CD4-positive, alpha-beta T cell treated with Interferon gamma for 1 hour (primary cell): ENCODE results near the gene EYS.
"Not testable (repeated sequence)": the region's sequence is repeated elsewhere in the genome, so short reads cannot be mapped to it uniquely, and the experiment has no call there.

Experiments used
- DNase-seq: peaks from one replicate; pipeline ENCODE4 v3.0.0-alpha.2; 2020

EYS gene

DNA sequence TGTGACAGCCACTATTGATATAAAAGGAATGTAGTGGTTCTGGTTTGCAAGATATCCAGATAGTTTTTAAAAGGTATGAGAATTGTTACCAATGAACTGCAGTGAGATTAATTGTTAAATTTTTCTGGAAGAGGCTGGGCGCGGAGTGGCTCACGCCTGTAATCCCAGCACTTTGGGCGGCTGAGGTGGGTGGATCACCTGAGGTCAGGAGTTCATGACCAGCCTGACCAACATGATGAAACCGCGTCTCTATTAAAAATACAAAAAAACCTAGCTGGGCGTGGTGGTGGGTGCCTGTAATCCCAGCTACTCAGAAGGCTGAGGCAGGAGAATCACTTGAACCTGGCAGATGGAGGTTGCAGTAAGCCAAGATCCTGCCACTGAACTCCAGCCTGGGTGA is 1906.6 kb downstream of the EYS start:
- DNase-seq = not testable (repeated sequence)

DNA sequence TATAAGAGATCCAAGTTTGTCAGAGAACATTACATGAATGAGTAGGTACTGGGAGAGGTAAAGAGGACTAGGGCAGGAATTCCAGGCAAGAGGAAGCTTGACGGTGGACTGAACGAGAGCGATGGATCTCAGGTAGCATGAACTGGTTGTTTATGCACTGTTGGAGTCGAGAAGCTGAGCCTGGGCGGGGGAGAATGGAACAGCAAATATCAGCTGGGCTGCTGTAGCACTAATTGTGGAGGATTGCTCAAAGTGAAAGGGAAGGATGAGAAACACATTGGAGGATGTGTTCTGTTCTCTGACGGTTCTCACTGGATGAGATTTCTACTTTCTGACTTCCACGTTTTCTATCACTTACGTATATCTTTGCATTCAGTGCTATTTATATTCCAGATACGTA is 1907.2 kb downstream of the EYS start:
- DNase-seq = no peak

DNA sequence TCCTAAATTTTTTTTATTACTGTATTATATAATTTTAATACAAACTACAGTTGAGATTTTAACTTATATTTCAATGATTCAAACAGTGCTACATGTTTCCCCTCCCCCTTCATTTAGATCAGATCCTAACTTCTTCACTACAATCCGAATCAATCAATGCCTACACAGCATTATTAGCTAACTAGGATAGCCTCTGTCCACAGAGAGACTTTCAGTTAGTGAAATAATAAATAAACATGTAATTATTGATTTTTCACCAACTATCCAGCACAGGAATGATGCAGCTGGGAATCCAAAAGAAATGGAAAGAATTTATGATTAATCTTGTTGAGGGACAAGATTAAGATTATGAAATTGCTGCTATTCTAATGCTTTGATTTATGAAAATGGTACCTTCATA is 1907.7 kb downstream of the EYS start:
- no peak for DNase-seq

DNA sequence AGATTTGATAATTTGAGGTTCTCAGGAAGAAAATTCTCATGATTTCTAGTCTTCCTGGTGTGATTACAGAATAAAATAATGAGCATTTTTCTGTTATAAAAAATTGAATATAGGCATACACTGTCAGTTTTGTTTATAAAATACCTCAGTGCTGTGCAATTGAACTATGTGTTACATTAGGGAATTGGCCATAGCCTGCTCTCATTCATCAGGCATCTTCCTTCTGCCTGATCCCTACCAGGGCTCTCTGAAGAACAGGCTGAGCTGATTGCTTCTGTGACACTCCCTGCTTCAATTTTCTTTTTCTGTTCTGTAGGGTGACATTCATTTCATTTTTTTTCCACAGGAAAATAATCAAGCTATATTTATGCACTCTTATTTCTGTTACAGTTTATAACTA is 1908.6 kb downstream of the EYS start:
- DNase-seq = no peak

DNA sequence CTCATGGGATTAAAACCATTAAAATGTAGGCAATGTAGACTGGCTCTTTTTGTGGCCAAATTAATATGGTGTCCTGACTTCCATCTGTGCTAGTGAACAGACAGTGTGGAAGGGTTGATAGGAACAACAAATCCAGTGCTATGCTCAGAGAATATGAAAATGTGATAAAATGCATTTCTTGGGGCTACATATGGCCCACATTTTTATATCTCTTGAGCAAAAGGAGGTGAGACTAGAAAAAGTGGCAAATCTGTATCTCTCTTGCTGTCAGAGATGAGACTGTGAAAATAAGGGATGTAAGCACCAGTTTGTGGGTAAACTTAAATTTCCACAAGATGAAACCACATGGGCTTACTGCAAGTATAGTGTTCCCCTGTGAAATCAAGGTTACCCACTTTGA is 1909.3 kb downstream of the EYS start:
- DNase-seq = no peak

DNA sequence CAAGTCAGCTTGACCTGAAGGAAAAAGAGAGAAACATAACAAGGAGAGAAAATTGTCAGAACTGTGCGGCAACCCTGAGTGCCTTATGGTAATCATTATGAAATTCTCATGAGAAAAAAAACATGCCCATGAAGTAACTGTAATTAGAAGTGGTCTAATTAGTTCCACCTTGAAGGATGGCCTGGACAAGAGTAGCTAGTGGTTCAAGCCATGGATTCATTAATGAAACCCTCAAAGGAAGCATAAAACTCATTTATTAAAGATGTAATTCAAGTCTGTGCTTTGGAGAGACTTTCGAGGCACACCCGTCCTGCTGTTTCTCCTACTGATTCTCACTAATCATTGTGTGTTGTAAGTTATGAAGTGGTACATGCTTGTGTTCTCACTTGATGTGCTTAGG is 1911.2 kb downstream of the EYS start:
- no peak for DNase-seq

DNA sequence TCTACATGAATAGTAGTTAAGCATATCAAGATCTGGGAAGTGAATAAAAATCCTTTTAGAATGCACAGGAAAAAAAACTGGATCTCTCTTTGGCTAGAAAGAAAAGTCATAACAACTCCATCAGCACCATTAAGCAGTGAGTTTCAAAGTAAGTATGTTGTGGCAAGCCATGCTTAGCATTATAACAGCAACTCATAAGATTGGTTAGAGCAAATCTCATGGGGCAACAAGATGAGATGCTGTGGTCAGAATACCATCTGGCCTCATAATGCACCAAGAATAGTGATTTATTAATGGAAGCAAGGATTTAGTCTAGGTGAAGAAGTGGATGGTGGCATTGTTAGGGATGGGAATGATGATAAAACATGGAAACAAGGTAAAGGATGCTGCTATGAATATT is 1912.0 kb downstream of the EYS start:
- DNase-seq = no peak

DNA sequence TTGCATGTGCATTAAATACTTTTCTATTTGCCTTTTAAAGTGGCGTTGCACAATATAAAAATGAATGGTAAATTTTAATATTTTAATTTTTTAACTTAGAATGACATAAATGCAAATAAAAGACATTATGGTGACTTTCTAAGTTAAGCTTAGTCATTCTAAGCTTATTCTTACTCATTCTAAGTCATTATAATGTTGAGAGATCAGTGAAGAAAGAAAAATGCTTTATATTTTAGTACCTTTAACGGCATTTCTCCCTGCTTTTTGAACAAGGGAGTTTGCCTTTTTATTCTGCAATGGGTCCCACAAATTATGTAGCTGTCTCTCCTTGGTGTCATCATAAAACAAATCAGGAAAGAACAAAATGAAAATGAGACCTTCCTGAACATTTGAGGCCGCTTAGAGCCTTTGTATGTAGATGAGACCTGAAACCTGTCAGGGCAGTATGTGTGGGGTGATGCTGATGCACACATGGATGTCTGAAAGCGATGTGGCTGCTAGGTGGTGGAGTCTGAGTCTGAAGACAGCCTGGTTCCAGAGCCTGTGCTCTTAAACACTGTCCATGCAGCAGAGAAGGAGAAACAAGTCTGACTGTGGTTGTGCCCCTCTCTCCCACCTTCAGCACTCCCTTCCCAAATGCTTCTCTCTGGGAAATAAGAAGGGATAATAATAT is 1913.4 kb downstream of the EYS start:
- DNase-seq = no peak

DNA sequence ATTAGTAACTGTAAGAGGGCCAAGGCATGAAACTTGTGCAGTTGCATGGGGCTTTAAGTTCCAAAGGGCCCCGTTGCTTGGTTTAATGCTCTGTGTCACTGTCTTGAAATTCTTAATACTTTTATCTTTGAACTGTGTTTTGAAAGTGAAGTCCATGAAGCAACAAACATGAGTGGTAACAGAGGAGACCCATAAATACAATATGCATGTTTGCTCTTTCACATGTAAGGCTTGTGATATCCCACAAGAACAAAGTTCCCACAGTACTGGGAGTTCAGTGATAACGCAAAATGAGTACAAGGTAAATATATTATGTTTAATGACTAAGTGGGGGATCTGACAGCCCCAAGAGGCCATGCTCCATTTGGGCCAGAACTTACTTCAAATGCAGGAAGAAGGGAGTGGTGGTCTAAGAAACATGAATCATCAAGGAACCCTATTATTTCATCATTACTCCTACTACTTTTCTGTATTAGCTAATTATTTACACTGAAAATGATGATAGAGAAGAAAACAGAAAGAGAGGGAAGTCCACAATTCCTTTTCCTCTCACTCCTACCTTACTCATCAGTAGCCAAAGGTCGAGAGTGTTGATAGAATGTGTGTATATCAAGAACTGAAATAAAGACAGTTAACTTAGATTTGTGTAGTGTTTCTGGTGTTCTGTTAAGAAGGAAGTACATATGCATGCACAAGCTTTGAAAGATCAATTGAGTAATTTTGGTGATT is 1914.1 kb downstream of the EYS start:
- DNase-seq = no peak

DNA sequence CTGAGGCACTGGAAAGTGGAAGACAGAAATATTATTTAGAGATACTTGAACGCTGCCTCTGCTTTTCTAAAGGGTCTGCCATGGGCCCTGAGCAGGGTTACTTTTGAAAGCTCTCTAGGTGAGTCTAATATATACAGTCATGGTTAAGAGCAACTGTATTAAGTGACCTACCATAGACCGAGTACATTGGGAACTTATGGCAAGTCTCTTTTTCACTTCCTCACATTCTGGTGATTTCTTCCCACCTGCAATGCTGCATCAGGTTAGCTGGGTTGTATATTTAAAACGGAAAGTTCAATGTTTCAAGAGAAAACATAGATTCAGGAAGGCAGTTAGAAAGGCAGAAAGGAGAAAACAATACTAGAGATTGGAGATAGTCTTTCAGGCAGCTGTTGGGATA is 1916.7 kb downstream of the EYS start:
- no peak for DNase-seq

DNA sequence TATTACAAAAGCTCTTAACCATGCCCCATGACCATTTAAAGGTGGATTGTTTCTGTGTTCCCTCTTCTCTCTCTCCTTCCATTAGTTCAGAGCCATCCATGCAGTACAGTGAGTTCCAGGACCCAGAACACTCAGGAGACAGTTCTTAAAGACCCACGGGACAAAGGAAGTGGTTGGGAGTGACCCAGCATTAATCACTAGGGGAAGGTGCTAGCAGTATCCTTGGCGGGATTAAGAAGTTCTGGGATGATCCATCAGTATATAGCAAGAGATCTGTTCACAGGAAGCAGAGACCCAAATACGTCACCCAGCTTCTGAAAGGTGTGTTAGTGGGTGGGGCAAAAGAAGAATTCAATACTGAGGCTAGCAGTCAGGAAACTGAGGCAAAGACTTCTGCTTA is 1917.3 kb downstream of the EYS start:
- no peak for DNase-seq

DNA sequence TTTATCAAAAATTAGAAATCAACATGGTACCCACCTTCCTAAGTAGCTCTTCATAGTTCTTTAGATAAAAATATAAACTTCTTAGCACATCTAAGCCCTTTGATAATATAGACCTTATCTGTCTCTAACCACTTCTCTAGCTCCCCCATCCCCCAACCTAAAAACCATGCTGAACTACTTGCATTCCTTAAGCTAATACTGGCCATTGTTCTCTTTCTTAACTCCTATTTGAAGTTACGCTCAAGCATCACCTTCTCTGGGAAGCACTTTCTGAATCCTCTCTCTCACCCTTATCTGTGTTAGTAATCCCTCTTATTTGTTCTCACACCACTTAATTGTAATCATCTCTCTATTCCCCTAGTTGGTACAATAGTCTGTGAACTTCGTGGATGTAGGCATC is 1918.5 kb downstream of the EYS start:
- no peak for DNase-seq

DNA sequence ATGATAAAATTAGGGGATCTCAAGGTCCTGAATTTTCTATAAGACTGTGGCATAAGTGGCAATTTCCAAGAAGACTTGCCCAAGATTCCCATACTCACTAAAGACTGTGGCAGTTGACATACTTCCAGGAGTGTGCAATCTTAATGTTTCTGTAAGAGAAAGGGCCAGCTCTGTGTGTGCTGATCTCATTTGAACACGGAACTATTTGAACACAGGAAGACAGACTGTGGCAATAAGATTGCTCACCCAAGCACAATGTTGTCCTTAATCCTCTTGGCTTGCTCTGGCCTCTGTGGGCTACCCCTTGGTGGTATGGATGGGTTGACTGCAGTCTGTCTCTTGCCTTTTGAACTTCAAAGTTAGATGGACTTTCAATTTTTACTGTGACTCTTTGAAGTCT is 1920.0 kb downstream of the EYS start:
- no peak for DNase-seq

DNA sequence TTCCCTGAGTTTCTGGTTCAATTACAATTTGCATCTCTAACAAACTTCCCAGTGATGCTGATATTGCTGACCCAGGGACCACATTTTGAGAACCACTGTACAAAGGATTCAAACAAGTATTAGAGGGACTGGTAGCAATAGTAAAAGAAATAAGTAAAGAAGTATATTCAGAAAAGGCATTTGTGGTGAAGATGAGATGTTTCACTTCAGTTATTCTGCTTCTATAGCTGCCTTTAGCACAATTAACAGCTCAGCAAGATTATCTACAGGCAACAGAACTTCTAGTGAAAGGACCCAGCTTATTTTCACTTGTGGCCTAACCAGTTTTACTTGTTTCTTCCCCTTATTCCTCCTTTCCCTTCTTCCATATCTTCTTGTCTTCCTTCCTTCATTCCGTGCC is 1922.0 kb downstream of the EYS start:
- no peak for DNase-seq

DNA sequence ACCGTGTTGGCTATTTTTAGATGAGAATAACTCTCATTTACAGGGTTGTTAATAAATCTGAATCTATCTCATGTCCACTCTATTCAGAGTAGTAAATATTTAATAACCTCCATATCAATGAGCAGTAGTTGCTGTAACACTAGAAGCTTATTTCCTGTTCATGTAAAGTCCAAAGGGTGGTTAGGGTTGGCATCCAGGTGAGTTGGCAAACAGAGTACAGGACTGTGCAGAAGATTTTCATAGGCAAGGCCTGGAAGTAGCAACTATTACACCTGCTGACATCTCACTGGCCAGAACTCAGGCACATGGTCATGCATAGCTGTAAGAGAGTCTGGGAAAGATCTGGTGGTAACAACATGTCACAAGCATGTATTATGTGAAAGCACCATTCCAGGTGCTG is 1923.9 kb downstream of the EYS start:
- DNase-seq = no peak

DNA sequence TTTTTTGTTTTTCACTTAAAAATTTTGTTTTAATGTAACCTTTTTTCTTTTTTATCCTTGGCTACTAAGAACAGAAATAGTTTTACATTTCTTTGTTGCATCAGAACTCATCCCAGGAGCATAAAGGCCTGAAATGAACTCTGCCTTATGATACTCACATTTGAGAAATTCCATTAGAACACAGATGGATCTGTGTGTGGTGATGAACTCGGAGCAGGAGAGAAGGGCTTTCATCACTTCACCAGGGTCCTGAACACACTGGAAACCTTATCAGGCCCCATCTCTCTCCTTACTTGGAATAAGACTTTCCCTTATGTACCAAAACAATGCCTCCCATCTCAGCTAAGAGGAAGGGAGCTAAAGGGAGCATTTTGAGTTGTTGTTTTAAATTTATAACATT is 1932.1 kb downstream of the EYS start:
- no peak for DNase-seq

DNA sequence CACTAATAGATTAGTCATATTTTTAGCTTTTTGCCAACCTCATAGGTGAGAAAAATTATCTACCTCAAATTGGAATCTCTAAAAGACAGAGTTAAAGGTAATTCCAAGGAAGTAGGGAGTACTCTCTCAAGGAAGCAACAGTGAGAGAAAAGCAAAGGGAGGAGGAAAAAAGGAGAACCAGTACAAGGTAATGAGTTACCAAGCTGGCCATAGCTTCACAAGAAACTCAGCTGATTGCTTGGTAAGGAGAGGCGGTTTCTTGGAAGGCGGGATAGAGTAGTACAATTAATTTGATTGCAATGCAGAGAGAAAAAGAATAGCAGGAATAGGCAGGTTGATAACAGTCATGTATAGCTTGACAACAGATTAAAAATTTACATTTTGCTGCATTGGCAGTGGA is 1933.8 kb downstream of the EYS start:
- no peak for DNase-seq

DNA sequence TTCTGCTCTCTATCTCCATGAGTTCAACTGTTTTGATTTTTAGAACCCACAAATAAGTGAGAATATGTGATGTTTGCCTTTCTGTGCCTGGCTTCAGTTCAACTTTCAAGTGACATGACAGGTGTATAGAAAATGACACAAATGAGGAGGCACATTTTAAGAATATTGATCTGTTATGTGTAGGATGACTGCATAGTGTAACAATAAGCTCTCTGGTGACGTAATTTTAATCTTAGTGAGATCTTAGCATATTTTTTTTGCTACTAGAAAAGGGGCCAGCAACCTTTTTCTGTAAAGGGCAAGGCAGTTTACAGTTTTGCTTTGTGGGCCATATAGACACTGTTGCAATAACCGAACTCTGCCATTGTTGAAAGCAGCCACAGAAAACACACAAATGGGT is 1941.2 kb downstream of the EYS start:
- no peak for DNase-seq

DNA sequence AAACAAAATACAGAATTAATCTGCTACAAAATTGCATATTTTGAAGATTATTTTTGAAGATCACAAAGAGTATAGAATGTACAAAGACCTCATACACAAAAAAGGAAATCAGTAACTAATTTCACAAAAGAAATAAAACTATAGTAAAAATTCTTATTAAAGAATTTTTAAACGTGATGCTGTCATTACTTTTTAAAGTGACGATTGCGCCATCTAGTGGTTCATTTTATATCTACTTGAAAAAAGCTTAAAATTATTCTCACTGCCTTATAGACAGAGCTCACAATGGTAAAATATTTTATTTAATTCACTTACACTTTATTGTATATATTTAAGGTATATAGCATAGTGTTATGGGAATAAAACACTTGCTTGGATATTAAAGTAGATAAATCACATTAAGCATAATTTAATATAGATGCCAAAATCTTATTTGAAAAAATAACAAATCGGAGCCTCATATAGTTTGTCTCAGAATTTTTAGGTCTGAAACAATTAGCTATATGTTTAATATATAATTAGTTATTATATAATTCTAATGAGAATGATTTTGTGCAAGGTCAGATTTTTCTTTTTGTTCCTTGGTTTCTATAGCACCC is 1942.6 kb downstream of the EYS start:
- no peak for DNase-seq

DNA sequence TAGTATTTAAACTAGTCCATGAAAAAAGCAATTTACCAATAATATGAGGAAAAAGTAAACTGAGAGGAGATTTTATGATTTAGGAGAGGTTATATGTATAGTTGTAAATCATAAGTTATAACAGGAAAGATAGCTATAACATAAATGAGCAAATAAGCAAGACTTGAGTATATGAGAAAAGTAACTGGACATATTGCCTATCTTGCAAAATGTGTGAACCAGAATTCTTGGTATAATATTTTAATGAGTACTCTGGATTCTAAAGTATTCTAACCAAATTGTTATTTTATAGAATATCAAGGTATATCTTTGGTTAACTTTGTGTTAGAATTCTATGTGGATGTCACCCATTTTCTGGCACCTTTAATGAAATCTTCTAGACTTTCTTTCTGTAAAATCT is 1946.8 kb downstream of the EYS start:
- DNase-seq = no peak

DNA sequence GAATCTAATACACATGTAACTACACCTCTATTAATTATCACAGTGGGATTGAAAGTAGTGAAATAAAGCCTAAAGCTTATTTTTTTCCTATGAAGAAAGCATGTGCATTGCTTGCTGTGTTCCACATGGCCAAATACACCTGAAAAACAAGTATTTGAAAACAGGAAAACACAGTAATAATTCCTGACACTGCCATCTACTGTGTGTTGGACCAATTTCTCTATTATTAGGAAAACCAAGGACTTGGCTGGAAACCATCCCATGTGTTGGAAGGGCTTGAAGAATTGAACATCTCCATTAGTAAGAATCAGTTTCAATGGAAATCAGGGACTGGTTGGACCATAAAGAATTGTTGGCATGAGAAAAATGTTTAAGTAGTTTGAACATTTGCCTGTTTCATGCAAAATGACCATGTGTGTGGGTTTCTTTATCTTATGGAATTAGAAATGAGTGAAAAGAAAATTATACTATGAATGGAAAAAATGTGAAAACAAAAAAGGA is 1947.4 kb downstream of the EYS start:
- DNase-seq = no peak

DNA sequence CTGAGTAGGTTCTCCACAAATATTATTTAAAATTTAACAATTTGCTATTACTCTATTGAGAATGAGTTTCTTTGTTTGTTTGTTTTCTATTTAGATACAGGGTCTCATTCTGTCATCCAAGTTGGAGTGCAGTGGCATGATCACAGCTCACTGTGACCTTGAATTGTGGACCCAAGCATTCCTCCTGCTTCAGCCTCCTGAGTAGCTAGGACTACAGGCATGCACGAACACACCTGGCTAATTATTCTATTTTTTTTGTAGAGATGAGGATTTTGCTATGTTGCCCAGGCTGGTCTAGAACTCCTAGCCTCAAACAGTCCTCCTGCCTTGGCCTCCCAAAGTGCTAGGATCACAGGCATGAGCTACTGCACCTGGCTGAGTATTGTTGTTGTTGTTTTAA is 1949.2 kb downstream of the EYS start:
- no peak for DNase-seq

DNA sequence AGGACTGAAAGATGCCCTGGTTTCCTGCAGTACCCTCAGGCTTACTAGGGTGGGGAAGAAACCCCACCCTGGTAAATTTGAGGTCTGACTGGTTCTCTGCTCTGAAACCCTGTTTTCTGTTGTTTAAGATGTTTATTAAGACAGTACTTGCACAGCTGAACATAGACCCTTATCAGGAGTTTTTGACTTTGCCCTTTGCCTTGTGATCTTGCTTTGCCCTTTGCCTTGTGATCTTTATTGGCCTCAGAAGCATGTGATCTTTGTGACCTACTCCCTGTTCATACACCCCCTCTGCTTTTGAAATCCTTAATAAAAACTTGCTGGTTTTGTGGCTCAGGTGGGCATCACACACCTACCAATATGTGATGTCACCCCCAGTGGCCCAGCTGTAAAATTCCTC is 1949.8 kb downstream of the EYS start:
- DNase-seq = not testable (repeated sequence)

DNA sequence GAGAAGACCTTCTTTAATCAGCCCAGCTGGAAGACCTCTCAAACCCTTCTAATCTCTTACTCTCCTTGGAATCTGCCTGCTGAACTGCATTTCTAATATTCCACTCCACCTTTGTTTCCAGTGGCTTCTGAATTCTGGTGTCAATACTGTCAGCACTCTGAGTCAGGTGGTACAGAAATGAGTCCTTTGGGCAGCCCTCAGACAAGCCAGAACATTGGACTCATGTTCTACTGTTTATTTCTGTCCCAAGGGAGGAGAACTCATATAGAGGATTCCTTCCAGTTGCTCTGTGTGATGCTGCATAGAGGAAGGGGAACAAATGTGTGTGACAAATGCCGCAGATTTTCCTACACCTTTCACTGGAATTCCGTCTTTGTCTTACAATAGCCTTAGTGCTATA is 1956.6 kb downstream of the EYS start:
- DNase-seq = no peak

DNA sequence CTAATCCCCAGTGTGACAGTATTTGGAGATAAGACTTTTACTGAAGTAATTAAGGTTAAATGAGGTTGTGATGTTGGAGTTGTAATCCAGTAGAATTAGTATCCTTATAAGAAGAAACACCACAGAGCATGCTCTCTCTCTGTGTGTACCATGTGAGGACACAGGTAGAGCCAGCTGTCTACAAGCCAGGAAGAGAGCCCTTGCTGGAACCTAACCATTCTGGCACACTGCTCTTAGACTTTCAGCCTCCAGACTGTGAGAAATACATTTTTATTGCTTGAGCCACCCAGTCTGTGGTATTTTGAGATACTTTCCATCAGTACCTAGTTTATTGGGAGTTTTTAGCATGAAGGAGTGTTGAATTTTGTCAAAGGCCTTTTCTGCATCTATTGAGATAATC is 1961.2 kb downstream of the EYS start:
- no peak for DNase-seq
